Measurements from ENCODE around the gene PSRC1. TPM values are rescaled to one million over a fixed set of nuclear protein-coding genes. Genes with fewer than 3 reads are reported as not detected.

Gene PSRC1
- total RNA-seq, 1 experiment from 2014 or later = 60.3 TPM

- no peak overlapping the region; a peak in 1 of 7 replicates for H3K27ac Mint-ChIP-seq
- no peak overlapping the region for H2BK5ac ChIP-seq (ENCODE audit: insufficient read length, low read length)
- no peak overlapping the region for H4K91ac ChIP-seq (ENCODE audit: insufficient read length, low read depth, low read length)
- no peak for TF ChIP-seq CTCF (conservative IDR thresholded peaks at IDR 0.05)
- no peaks in the 10 kb centered on the region for H3K9me3 ChIP-seq (ENCODE audit: control insufficient read depth, low read depth, low read length)
- WGBS (ENCODE audit: extremely low coverage, insufficient read length, low lambda C conversion rate) = no CpG with 5 or more reads among the region's 33 CpGs
- H2BK20ac ChIP-seq (ENCODE audit: low read depth, low read length, poor library complexity, severe bottlenecking) = no peak overlapping the region
- no peak overlapping the region for H4K5ac ChIP-seq (ENCODE audit: insufficient read length, low read depth, low read length)
- DNase-seq = no peak
- H3K4me2 ChIP-seq (ENCODE audit: insufficient read depth, insufficient read length, low read length) = no peak overlapping the region
- no peak overlapping the region for H2AK5ac ChIP-seq (ENCODE audit: insufficient read length, low read length)
- no peak overlapping the region for H3K56ac ChIP-seq (ENCODE audit: insufficient read length, low read depth, low read length)
- H3T11ph ChIP-seq (ENCODE audit: low read length) = no peak overlapping the region
- H3K27ac ChIP-seq (ENCODE audit: insufficient read length, low read depth, low read length) = no peak overlapping the region
- H3K27me3 ChIP-seq (ENCODE audit: insufficient read depth, low read length) = no peaks in the 10 kb centered on the region
- H3K18ac ChIP-seq (ENCODE audit: insufficient read length, low read depth, low read length) = no peak overlapping the region
- no peak overlapping the region for H4K8ac ChIP-seq (replicated peaks; ENCODE audit: insufficient read length, low read depth, low read length)
- no peak overlapping the region for H2BK15ac ChIP-seq (ENCODE audit: low read depth, low read length)
- no peak overlapping the region for H3K4ac ChIP-seq (ENCODE audit: low read depth, low read length)
- no peak overlapping the region for H3K23ac ChIP-seq (ENCODE audit: insufficient read length, low read depth, low read length)
- H3K27me3 Mint-ChIP-seq (ENCODE audit: low read depth) = no peaks in the 10 kb centered on the region
- H3K14ac ChIP-seq (ENCODE audit: insufficient read depth, low read length) = no peak overlapping the region
- no peak overlapping the region for H2BK120ac ChIP-seq (ENCODE audit: low read depth, low read length, poor library complexity, severe bottlenecking)
- H2BK12ac ChIP-seq (ENCODE audit: insufficient read length, low read depth, low read length) = no peak overlapping the region
- no peak overlapping the region for H3K4me3 Mint-ChIP-seq
- H3K79me1 ChIP-seq (ENCODE audit: insufficient read depth, low read depth, low read length, poor library complexity, severe bottlenecking) = no peaks in the 10 kb centered on the region
- H3K23me2 ChIP-seq (ENCODE audit: insufficient read length, low read depth, low read length, poor library complexity, severe bottlenecking) = no peaks in the 10 kb centered on the region
- H3K79me2 ChIP-seq (ENCODE audit: insufficient read depth, low read length) = no peaks in the 10 kb centered on the region
- no peaks in the 10 kb centered on the region for H4K20me1 ChIP-seq (ENCODE audit: control insufficient read depth, insufficient read depth, insufficient read length)
- H3K4me1 ChIP-seq (ENCODE audit: insufficient read depth, low read length) = no peaks in the 10 kb centered on the region
- no peaks in the 10 kb centered on the region; a peak in 1 of 5 replicates for H3K9me3 Mint-ChIP-seq
- peaks cover 9 to 58% (median 48%) of the 10 kb centered on the region in 3 experiments; a peak in 6 of 7 replicates for H3K36me3 Mint-ChIP-seq (ENCODE audit: insufficient read depth in 1 of 3, low read depth in 3 of 3)
- no peak overlapping the region for H2AFZ ChIP-seq (ENCODE audit: low read length)
- no peak overlapping the region for H3K9ac ChIP-seq (ENCODE audit: extremely low read depth, insufficient read length, low read length)
- H3K4me1 Mint-ChIP-seq = peaks cover 7% of the 10 kb centered on the region in 2 experiments
Measured at GRCh38 chr1:109269212-109269980, 13.5 kb downstream of the PSRC1 start.

All from H9 (cell line).